GM19438 (cell line): ENCODE results near the gene AFTPH.

Experiments
- ATAC-seq: cut with Tn5 transposase; IDR thresholded peaks from one replicate; pipeline ENCODE4 v1.9.1; 2021; ENCODE audit warnings: low read depth; ENCODE audit not compliant: unreplicated experiment

AFTPH gene

GRCh38 chr2:64626963-64627760, 103.0 kb downstream of the AFTPH start:
- ATAC-seq, result no peak

- no peak for ATAC-seq
Observed at GRCh38 chr2:64627860-64628841, 104.0 kb downstream of the AFTPH start.

- no peak for ATAC-seq
Observed at GRCh38 chr2:64629329-64629781, 105.2 kb downstream of the AFTPH start.

GRCh38 chr2:64629875-64630274, 105.7 kb downstream of the AFTPH start:
- ATAC-seq, result no peak

- ATAC-seq, result no peak
Observed at GRCh38 chr2:64630752-64631151, 106.6 kb downstream of the AFTPH start.

GRCh38 chr2:64631771-64632170, 107.6 kb downstream of the AFTPH start:
- no peak for ATAC-seq

GRCh38 chr2:64632835-64633819, 109.0 kb downstream of the AFTPH start:
- no peak for ATAC-seq

GRCh38 chr2:64634345-64635267, 110.5 kb downstream of the AFTPH start:
- no peak for ATAC-seq

- ATAC-seq, result peak; percentile 67
Observed at GRCh38 chr2:64635976-64636911, 112.1 kb downstream of the AFTPH start.

- peak; percentile 44 for ATAC-seq
Observed at GRCh38 chr2:64637000-64637635, 113.0 kb downstream of the AFTPH start.

- ATAC-seq, result no peak
Observed at GRCh38 chr2:64637931-64638330, 113.8 kb downstream of the AFTPH start.

GRCh38 chr2:64638502-64639120, 114.5 kb downstream of the AFTPH start:
- no peak for ATAC-seq

- no peak for ATAC-seq
Observed at GRCh38 chr2:64639691-64640090, 115.6 kb downstream of the AFTPH start.

- no peak for ATAC-seq
Observed at GRCh38 chr2:64640153-64641044, 116.3 kb downstream of the AFTPH start.

GRCh38 chr2:64641599-64641998, 117.5 kb downstream of the AFTPH start:
- ATAC-seq, result no peak
